NCI-H1436 (cell line): Measurements from ENCODE around the gene SLC39A1.
"Not testable (repeated sequence)": the region's sequence is repeated elsewhere in the genome, so short reads cannot be mapped to it uniquely, and the experiment has no call there.

Experiments
- DNase-seq: peaks from one replicate; lab custom pipeline; 2025; lab: John Stamatoyannopoulos, UW

The SLC39A1 gene

DNA sequence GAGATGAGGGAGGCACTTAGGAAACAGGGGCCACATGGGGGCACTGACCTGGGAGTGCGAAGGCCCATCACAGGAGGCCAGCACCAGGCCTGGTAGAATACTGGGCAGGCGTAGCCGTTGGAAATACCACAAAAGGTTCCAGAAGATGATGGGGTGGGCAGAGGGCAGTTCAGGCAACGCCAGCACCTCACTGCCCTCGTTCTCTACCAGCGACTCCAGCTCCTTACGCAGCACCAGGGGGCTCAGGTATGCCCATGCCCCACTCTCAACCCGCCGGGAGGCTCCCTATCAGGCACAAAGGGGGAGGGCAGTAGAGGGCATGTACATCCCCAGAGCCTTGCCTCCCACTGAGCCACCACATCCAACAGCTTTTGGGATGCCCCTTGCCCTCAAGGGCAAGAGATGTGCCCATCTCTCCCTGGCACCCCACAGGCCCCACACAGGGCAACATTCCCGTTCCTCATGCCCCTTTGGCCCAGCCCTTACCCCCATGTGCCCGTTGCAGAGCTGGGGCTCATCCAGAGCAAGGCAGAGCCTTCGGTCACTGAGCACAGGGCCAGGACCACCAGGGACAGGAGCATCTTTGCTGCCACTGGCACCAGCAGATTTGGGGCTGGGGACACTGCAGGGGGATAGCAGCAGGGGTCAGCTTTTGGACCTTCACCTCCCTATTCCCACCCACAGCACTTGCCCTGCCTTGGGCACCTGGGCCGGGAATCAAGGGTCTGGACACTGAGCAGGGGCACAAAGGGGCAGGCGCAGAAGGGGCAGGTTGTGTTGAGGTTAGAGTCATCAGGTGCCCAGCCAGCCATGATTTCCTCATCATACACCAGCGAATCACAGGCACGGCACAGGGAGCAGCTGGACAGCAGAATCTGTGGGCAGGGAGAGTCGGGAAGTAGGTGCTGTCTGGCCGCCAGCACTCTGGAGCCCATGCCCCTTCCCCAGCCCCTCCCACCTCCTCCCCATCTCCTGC, 30.9 kb downstream of the SLC39A1 start:
- DNase-seq: no peak

DNA sequence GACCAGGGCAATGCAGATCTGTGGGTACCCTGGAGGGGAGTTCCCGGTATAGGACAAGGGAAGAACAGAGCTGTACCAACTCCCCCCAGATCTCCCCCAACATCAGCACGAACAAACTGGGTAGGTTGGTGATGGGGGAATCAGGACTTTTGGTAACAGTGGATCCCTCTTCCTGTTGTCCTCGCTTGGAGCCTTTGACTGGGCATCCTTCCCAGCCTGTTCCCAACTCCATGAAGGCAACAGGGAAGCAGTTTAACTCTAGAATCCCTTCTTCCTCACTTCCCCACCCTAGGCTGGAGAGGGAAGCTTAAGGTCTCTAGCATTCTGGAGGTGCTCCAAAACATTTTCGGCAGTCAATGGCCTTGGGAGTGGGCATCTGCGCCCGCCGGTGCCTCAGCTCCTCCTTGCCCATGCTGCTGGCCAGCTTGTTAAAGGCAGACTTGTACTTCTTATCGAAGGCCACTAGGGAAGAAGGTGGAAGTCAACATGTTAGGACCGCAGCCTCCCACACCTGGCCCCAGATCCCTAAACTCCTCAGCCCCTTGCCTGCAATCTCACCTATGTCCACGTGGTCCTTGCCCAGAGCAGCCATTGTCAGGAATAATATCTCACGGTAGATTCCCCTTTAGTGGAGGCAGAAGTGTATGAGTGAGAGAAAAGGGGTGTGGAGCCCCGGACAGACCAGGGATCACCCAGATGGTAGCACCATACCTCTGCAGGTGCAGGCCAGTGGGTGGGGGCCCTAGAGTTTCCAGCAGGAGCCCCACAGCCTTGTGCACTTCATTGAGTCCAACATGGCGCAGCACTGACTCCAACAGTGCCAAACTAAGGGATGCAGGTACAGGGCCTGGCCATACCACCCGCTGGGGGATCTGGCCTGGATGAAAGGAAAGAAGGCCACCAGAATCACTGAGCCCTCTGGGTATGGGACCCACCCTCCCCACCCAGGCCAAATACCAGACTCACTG, 33.1 kb downstream of the SLC39A1 start:
- no peak for DNase-seq

- no peak for DNase-seq
Observed at GRCh38 chr1:153929426-153929825, 33.9 kb downstream of the SLC39A1 start.

- no peak for DNase-seq
Observed at GRCh38 chr1:153928791-153929341, 34.5 kb downstream of the SLC39A1 start.

DNA sequence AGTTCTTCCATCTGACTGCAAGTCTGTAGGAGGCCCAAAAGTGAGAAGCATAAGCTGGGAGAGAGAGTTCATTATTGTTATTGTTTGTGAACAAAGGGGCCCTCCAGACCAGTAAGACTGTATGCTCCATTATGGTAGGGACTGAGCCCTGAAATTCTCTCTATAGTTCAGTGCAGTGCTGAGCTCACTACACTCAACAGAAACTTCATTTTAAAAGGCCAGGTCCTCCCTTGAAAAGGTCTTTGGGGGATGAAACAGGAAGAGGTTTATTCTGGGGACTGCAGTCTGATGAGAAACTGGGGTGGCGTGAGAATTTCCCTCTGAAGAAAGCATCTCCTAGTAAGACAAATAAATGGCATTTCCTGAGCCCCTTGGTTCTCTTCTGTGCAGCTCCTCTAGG, 35.1 kb downstream of the SLC39A1 start:
- no peak for DNase-seq

DNA sequence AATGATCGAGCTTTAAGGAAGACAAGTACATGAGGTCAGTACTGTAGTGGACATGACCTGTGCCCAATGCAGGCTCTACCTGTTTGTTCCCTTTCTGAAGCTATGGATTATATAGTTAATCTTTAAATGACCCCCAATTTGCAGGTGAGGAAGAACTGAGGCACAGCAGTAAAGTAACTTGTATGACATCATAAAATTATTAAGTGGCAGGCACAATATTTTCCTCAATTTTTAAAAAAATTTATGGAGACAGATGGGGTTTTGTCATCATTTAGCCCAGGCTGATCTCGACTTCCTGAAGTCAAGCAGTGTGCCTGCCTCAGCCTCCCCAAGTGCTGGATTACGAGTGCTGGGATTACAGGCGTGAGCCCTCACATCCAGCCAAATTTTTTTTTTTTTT, 36.9 kb downstream of the SLC39A1 start:
- DNase-seq: no peak

GRCh38 chr1:153922972-153923925, 40.1 kb downstream of the SLC39A1 start, which contains the start of gene GATAD2B:
TSS of gene GATAD2B (minus strand) at chr1:153922972. CDS start at chr1:153828347, 94,625 bp downstream.
- DNase-seq: peak; percentile 99

DNA sequence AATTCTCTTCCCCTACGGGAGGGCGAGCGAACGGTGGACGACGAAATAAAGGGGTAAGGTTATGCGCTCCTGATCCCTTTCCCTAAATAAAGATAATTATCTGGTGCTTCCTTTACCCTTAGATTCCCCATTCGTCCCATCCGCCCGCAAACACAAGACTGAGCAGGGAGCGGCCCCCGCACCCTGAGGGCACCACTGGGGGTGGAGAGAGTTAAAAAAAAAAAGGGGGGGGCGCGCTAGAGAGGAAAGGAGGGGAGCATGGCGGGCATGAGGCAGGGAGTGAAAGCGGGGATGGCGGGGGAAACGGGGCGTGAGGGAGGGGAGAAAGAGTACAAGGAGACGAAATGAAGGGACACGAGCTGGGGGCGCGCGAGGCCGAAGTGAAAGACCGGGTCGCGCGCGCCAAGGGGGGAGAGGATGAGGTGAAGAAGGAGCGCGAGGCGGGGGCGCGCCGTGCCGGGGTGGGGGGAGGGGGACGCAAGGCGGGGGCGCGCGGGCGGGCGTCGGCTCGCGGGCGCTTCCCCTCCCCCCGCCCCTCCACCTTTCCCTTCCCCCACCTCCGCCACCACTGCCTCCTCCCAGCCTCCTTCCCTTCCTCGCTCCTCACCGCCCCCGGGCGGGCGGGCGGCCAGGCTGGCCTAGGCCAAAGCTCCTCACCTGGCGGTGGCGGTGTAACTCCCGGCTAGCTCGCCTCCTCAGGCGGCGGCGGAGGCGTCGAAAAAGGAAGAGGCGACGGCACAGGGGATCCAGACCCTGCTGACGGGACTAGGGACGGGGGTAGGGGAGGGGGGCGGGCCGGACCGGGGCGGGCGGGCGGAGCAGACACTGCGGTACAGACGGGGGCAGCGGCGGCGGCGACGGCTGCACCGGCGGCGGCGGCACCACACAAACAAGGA, 41.0 kb downstream of the SLC39A1 start:
- DNase-seq: peak; percentile 63

DNA sequence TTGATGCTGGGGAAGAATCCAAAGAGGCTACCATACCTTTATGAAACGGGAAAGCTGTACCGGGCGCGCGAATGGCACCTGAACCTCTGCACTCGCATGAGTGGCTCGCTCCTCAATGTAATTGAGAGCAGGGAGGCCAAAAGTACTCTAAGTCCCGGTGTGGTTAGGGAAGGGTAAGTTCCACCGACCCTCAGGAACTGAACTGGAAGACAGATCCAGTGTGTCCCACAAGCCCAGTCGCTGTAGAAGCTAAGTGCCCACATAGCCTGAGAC, 41.6 kb downstream of the SLC39A1 start:
- no peak for DNase-seq

- DNase-seq: no peak
Observed at GRCh38 chr1:153921080-153921802, 42.1 kb downstream of the SLC39A1 start.

GRCh38 chr1:153919876-153920852, 43.2 kb downstream of the SLC39A1 start:
- DNase-seq: no peak

DNA sequence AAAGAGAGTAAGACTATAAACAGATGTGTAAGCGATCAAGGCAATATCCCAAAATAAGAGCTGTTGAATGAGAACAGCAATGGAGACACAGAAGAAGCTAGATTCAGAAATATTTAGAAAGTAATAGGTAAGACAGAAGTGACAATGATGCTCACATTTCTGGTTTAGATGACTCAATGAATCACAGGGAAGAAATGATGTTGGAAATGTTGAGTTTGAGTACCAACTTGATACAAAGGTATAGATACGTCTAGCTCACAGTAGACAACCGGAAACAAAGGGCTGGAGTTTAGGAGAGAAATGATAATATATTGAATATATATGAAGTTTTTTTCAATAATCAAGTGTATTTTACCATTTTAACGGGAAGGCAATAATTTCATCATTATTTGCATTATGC, 47.0 kb downstream of the SLC39A1 start:
- DNase-seq: no peak

GRCh38 chr1:153912349-153912748, 51.0 kb downstream of the SLC39A1 start:
- DNase-seq: no peak

DNA sequence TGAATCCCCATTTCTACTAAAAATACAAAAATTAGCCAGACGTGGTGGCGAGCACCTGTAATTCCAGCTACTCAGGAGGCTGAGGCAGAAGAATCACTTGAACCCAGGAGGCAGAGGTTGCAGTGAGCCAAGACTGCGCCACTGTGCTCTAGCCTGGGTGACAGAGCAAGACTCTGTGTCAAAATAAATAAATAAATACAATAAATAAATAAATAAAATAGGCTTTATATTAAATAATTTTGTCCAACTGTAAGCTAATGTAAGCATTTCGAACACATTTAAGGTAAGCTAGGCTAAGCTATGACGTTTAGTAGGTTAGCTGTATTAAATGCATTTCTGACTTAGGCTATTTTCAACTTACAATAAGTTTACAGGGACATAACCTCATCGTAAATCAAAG, 52.8 kb downstream of the SLC39A1 start:
- DNase-seq: not testable (repeated sequence)
